Hippocampal formation (tissue), 2 donors: ENCODE measurements around the gene TOP2A.
A peak's percentile ranks its signal among the peaks of the same experiment; 100 is the strongest.

ENCODE experiments used
- DNase-seq, 2 donors: peaks; one replicate each; lab custom pipeline; 2025; lab: John Stamatoyannopoulos, UW

The TOP2A gene

DNA sequence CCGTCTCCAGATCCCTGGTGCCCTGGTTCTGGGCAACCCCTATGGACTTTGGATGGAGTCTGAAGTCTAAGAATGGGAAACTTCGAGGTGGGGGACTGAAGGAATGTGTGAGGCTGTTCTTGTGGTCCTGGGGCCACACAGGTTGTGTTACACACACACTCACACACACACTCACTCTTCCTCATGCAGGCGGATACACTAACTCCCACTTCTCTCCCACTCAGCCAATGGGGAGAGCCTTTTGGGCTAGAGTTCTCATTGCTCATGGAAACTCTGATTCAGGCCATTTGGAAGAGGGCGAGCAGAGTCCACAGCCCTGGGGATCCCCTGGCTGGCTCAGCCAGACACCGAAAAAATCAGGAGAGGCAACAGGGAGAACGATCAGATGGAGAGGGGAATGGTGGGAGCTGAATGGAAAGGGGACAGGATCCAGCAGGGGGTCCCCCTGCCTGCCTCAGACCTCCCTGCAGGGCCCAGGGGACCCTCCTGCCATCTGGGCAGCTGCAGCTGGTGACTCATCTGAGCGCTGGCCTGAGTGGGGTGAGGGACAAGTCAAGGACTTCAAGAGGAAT, 34.6 kb upstream of the TOP2A start:
- no peak for DNase-seq

DNA sequence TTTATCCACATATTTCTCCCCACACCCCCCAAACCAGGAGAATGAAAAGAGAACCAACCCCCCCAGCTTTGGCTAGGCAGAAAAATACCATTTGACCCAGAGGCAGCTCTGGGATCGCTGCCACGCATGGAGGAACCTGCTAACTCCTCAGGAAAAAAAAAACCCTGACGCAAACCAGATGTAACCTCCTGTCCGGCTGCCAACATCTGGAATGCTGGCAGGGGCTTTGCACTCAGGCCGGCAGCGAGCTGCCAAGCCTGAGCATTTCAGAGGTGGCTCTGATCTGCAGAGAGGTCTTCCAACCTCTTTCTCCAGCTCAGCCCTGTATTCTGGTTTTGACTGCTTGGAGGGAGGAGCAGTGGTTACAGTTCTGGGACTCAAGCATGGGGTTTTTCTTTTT, 33.7 kb upstream of the TOP2A start:
- DNase-seq = no peak

DNA sequence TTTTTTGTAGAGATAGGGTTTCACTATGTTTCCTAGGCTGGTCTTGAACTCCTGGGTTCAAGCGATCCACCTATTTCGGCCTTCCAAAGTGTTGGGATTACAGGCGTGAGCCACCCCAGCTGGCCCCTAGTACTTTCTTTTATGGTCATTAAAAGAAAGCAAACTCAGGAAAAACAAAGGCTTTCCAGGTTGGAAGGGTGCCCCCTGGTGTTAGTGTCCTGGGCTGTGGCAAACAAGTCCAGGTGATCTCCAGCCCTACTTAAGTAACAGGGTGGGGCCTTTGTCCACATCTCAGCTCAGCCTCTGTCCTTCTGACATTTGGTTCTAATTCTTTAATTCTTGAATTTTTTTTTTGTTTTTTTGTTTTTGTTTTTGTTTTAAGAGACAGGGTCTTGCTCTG, 32.5 kb upstream of the TOP2A start:
- DNase-seq = no peak

DNA sequence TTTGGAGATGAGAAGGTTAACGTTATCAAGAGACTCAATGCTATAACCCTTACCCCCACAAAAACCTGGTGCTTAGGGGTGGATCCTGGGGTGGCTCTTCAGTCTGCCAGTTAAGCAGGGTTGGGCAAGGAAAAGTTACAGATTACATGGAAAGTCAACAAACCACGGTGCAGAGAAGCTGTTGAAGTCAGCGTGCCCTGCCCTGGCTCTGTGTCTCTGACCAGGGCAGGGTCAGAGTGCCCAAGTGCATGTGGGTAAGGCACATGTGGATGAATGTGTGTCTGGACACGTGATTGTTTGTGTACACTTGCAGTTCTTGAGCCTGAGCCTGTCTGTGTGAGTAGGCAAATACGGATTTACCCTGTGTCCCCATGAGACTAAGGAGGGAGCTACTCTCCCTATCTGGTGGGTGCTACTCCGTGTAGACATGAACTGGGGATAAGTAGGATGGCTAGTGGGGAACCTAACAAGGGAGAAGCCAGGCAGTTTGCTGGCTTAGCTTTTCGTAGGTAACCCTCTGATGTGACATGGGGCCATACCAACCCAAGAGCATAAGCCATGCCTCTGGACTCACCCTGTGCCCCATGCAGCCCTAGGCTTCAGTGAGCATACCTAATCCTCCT, 31.1 kb upstream of the TOP2A start:
- DNase-seq = no peak

GRCh38 chr17:40448213-40448638, 30.5 kb upstream of the TOP2A start:
- DNase-seq = no peak

DNA sequence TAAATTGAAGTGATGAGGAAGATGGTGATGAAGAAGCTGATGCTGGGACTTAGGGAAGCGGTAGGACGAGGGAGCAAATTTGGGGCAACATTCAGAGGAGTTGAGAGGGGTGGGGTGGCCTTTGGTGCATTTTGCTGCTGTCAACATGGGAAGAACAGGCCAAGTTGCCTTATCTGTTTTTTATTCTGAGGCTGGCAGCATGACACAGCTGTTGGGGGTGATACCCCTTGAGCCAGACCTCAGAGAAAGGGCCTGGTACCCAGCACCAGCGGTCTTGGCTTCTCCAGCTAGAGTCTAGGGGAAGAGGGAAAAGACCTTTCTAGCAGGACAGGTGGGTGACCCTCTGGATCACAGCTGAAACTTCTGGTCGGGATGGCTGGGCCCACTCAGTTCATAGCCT, 30.1 kb upstream of the TOP2A start:
- DNase-seq = no peak

DNA sequence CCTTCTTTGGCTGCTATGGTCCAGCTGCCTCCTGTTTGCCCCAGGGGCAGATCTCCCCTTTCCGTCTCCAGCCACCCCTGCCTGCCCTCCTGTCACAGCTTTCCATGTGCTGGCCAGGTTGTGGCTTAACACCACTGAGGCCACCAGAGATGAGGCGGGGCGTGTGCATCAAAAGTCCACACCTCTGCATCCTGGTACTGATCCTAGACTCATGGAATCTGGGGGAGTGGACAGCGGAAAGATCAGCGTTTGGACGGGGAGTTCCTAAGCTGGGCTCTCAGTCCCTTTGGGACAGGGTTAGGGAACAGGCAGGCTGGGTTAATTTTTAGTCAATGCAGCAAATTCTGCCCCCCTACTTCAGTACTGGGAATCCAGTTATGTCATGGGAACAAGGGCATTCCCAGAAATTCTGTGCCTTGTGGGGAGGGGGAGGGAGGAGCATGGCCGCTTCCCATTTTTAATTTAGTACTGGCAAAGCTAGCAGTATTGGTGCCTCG, 29.5 kb upstream of the TOP2A start:
- no peak for DNase-seq

DNA sequence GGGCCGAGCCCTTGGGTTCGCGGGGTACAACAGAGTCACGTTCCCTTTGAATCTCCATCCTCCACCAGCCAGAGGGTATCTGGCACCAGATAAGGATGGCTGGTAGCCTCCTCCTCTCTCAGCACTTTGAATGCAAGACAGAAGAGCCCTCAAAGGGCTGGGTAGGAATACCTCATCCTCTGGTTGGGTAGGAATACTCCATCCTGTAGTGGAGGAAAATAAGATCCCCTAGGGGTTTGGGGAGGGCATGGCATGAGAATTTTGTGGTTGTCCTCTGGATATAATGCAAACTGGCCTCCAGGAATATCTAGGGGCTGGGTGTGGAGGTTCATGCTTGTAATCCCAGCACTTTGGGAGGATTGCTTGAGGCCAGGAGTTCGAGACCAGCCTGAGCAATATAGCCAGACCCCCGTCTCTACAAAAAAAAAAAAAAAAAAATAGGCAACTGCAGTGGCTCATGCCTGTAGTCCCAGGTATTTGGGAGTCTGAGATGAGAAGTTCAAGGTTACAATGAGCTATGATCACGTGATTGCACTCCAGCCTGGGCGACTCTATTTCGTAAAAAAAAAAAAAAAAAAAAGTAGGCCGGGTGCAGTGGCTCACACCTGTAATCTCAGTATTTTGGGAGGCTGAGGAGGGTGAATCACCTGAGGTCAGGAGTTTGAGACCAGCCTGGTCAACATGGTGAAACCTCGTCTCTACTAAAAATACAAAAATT, 28.2 kb upstream of the TOP2A start:
- DNase-seq = no peak

GRCh38 chr17:40443988-40444899, 26.5 kb upstream of the TOP2A start:
- no peak for DNase-seq

GRCh38 chr17:40443196-40443987, 25.7 kb upstream of the TOP2A start, which contains the start of gene IGFBP4:
TSS of gene IGFBP4 (plus strand) at chr17:40443450. CDS start at chr17:40443736, 286 bp downstream.
- DNase-seq = peak in 1 of 2 donors; percentile 41

DNA sequence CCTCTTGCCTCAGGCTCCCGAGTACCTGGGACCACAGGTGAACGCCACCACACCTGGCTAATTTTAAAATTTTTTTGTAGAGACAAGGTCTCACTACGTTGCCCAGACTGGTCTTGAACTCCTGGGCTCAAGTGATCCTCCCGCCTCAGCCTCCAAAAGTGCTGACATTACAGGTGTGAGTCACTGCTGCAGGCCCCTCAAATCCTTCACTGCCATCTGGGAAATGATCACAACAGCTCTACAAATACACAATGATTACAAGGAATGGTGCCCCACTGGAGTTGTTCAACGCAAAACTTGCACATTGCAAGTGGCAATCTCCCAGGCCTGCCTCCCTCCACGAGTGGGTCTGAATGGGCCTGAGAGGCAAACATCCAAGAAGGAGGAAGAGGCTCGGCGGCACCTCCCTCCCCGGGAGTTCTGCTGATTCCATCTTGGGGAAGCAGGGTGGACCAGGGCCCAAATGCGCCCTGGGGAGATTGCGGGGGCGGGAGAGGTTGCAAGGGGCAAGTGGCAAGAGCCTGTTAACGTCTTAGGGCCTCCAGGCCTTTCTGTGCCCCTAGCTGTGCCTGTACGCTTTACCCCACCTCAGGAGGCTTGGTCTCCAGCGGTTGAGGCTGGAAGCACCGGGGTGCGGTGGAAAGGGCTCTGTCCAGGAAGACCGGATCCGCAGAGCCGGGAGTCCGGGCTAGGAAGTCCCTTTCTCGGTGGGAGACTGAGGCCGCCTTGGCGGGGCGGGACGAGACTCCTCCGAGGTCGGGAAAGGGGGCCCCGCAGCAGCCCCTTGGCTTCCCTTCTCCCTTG, 24.9 kb upstream of the TOP2A start:
- no peak for DNase-seq

GRCh38 chr17:40440166-40440565, 22.5 kb upstream of the TOP2A start:
- no peak for DNase-seq

DNA sequence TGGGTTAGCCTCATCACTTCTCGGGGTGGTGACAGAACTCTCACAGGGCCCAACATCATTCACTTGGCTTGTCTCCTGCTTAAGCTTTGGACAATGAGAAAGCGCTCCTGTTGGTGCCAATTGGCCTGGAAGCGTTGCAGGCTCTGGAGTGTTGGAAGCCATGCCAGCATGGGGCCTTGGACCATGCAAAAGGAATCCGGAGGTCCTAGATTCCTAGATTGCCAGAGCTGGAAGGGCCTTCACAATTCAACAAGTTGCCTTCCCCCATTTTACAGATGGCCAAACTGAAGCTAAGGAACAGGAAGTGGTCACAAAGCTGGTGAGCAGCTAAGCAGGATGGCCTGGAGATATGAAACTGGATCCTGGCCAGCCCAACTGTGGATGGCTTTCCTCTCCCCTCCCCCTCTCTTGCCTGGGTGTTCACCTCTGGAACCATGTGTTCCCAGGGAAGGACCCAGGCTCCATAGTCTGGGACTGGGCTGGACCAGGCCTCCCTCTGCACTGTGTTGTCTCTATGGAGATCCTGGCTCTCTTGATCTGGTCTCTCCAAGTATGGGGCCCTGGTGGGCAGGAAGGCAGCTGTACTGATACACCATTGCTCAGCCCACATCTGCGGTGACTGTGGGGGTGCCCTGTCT, 19.5 kb upstream of the TOP2A start:
- DNase-seq = no peak

- DNase-seq = no peak
Measured at GRCh38 chr17:40436636-40437035, 18.9 kb upstream of the TOP2A start.

DNA sequence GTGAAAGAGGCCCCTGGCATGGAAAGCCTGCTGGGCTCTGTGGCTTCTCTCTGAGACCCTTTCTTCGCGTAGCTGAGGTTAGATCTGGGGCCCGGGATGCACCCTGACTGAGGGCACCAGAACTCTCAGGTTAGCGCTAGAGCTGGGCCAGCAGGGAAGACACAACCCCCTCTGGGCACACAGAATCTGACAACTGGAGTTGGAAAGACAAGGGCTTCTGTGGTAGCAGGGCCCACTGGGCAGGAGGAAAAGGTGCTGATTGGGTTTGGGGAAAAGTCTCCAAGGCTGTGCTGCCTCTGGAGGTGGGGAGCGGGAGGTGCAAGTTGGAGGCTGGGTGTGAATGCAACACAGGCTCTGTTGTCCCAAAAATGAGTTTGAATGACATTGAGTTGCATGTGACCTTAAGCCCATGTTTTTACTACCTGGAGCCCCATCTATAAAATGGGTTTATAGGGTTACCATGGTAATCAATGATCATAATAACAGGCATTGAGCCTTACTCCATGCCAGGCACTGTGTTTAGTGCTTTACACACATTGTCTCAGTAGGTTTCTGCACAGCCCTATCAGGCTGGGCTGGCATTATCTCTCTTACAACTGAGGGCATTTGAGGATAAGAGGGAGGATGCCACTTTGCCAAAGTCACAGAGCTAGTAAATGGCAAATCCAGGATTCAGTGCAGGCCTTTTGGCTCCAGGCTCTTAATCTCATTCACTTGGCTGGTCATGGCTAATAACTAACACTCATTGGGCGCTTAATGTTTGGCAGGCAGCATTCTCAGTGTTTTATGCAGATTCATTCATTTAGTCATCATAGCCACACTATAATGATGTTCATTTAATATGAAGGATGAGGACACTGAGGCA, 16.1 kb upstream of the TOP2A start:
- no peak for DNase-seq

DNA sequence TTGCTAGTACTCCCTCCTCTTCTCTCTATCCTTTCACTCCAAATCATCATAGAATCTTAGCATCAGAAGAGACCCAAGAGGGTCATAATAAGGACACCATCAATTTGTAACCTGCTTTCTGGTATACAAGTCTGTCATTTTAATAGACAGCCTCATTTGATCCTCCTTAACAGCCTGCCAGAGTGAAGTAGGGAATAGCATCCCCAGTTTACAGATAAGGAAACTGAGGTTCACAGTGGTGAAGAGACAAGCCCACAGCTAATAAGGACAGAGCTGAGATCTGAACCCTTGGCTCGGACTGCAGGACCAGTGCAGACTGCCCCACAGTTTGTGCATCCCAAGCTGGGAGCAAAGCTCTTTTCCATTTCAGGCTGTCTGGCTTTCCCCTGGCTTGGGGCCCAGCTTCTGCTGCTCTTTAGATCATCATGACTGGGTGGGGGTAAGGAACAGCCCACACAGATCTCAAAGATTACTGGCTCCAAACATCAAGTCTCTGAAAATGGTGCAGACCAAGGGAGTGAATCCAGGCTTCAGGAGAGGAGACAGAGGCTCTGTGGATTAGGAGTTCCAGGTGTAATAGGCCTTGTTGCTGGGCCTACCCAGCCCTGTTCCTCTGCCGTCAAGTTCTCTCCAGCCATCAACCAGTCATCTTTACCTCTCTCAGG, 15.3 kb upstream of the TOP2A start:
- no peak for DNase-seq

GRCh38 chr17:40431231-40431602, 13.5 kb upstream of the TOP2A start:
- no peak for DNase-seq
